ENCODE data around the gene TNIP3. TPM values are rescaled to one million over a fixed set of nuclear protein-coding genes. Genes with fewer than 3 reads are reported as not detected.

Gene TNIP3
- total and polyA plus RNA-seq, 2 of the 4 experiments (the other 2 are of a cell fraction) = 0.10 to 0.18 TPM

- no peak overlapping the region for H4K8ac ChIP-seq (ENCODE audit: low read depth in 2 of 2, low read length in 2 of 2)
- H3K18ac ChIP-seq (ENCODE audit: low read depth, low read length) = no peak overlapping the region
- no peaks in the 10 kb centered on the region for H3K9me3 ChIP-seq (ENCODE audit: control insufficient read depth, insufficient read depth, low read length)
- intact Hi-C loops (cut with micrococcal nuclease) = no loop called here
- H2BK5ac ChIP-seq (ENCODE audit: low read depth, low read length, poor library complexity, severe bottlenecking) = no peak overlapping the region
- no peak overlapping the region for H3K4ac ChIP-seq (ENCODE audit: low read depth, low read length)
- in situ Hi-C loops (cut with MboI; ENCODE audit: low sequenced_read_pairs) = no loop called here
- no peak overlapping the region for H2BK20ac ChIP-seq (ENCODE audit: low read depth, low read length)
- no peak overlapping the region for H2AFZ ChIP-seq (replicated peaks; ENCODE audit: low read length, poor library complexity)
- H3K9me1 ChIP-seq (ENCODE audit: insufficient read depth, low read length) = no peaks in the 10 kb centered on the region
- WGBS, 2 experiments (ENCODE audit: extremely low coverage in 2 of 2, insufficient read length in 1 of 2) = no CpG with 5 or more reads among the region's 3 CpGs
- no peaks in the 10 kb centered on the region for H4K20me1 ChIP-seq (ENCODE audit: insufficient read depth, low read length)
- no peak overlapping the region for H2BK120ac ChIP-seq (ENCODE audit: low read depth, low read length)
- no peak overlapping the region for H4K5ac ChIP-seq (ENCODE audit: low read depth, low read length)
- no peak overlapping the region for H2BK15ac ChIP-seq (ENCODE audit: low read depth, low read length)
- H3K27ac ChIP-seq (ENCODE audit: insufficient read depth, low read length) = no peak overlapping the region
- H4K91ac ChIP-seq (ENCODE audit: insufficient read depth, low read depth, low read length) = no peak overlapping the region
- H3K14ac ChIP-seq (replicated peaks; ENCODE audit: low read depth, low read length) = no peak overlapping the region
- no peaks in the 10 kb centered on the region for H3K36me3 ChIP-seq (ENCODE audit: control insufficient read depth, insufficient read depth, low read length)
- ATAC-seq (ENCODE audit: low read depth) (no peak), DNase-seq (no peak)
- no peak overlapping the region for H3K9ac ChIP-seq (ENCODE audit: low read depth, low read length)
- H3K23ac ChIP-seq (ENCODE audit: low read depth, low read length) = no peak overlapping the region
- CTCF ChIA-PET = interaction anchor here (0.7 to 1.0 kb wide), 2 partner anchors 9 to 223 kb away, joined by 3 to 8 read pairs; no protein-coding TSS in a partner anchor
- H2AK9ac ChIP-seq (replicated peaks; ENCODE audit: low read depth, low read length, poor library complexity) = no peak overlapping the region
- H3K27me3 ChIP-seq (ENCODE audit: control insufficient read depth, insufficient read depth, low read length) = peaks cover 1% of the 10 kb centered on the region; the same call in 1 of the 2 replicates
- H3K79me1 ChIP-seq (ENCODE audit: low read depth in 1 of 2, low read length in 2 of 2) = no peaks in the 10 kb centered on the region
- no peak overlapping the region for H2AK5ac ChIP-seq (ENCODE audit: low read depth, low read length)
- no peak overlapping the region for H3K56ac ChIP-seq (ENCODE audit: extremely low read depth, insufficient read depth, low read length)
- no TSS peak for BruUV-seq (replicated peaks)
- POLR2A ChIA-PET (ENCODE audit: unreplicated experiment) = no interaction called here
- no peaks in the 10 kb centered on the region for H3K4me1 ChIP-seq (ENCODE audit: control insufficient read depth, insufficient read depth, low read length)
- TF ChIP-seq MAZ (IDR thresholded peaks at IDR 0.05; ENCODE audit: borderline replicate concordance, low read depth, low read length) (no peak), CTCF (conservative IDR thresholded peaks at IDR 0.05; ENCODE audit: low read depth, low read length) (no peak), CHD1 (IDR thresholded peaks at IDR 0.05; ENCODE audit: low read depth, low read length) (no peak), USF2 (IDR thresholded peaks at IDR 0.05; ENCODE audit: low read depth, low read length) (no peak), CEBPB (IDR thresholded peaks at IDR 0.05; ENCODE audit: low read depth, low read length) (no peak), FOS (IDR thresholded peaks at IDR 0.05; ENCODE audit: low read depth, low read length) (no peak), MXI1 (IDR thresholded peaks at IDR 0.05; ENCODE audit: borderline replicate concordance, low read depth, low read length) (no peak), POLR2A (IDR thresholded peaks at IDR 0.05; ENCODE audit: low read depth, low read length) (no peak), RCOR1 (IDR thresholded peaks at IDR 0.05; ENCODE audit: insufficient replicate concordance, low read length) (no peak)
- H3K4me3 ChIP-seq (ENCODE audit: insufficient read depth, low read depth, low read length) = no peak overlapping the region
- no peak overlapping the region; the same call in 1 of the 2 replicates for H3K4me2 ChIP-seq (ENCODE audit: low read depth, low read length)
- dilution Hi-C loops (cut with HindIII; ENCODE audit: low sequenced_read_pairs, unreplicated experiment) = no loop called here
These were observed 36.8 kb upstream of the TNIP3 start for GRCh38 chr4:121200795-121201472.
